Natural killer cell (primary cell): ENCODE data around the gene MTLN. TPM values are rescaled to one million over a fixed set of nuclear protein-coding genes. Genes with fewer than 3 reads are reported as not detected.

Source experiments
- ATAC-seq, 3 donors: fragments of 150-1000 bp in 2 of 3; fragments of 200-7000 bp in 1 of 3; cut with Tn5 transposase; 1 replicate in 1 of 3; 2 replicates in 2 of 3; pipeline ENCODE4 v1.10.0; 2021; ENCODE audit warnings: mild to moderate bottlenecking in 2 of 3, moderate library complexity in 2 of 3
- DNase-seq, 2 donors: peaks; one replicate each; pipeline versions ENCODE4 v3.0.0 to v3.0.0-alpha.2; 2013 to 2021; ENCODE audit warnings: mixed read lengths in 1 of 2
- H3K27ac ChIP-seq: one replicate; pipeline ENCODE4 v1.5.1; 2013; ENCODE audit warnings: mild to moderate bottlenecking, low read length
- H3K27me3 ChIP-seq: one replicate; pipeline ENCODE4 v1.6.1; 2013; ENCODE audit warnings: low read length; ENCODE audit not compliant: control insufficient read depth, insufficient read depth
- H3K36me3 ChIP-seq: one replicate; pipeline ENCODE4 v1.6.1; 2013; ENCODE audit warnings: low read length; ENCODE audit not compliant: control insufficient read depth, insufficient read depth
- H3K4me1 ChIP-seq: one replicate; pipeline ENCODE4 v1.6.1; 2013; ENCODE audit warnings: low read length; ENCODE audit not compliant: control insufficient read depth, insufficient read depth
- H3K4me3 ChIP-seq: one replicate; pipeline ENCODE4 v1.5.1; 2013; ENCODE audit warnings: low read length
- H3K9me3 ChIP-seq: one replicate; pipeline ENCODE4 v1.6.1; 2013; ENCODE audit warnings: low read length; ENCODE audit not compliant: control insufficient read depth, insufficient read depth
- H3K27ac Mint-ChIP-seq, 2 donors: one replicate each; pipeline ENCODE4 v1.8.0; 2022; ENCODE audit warnings: mild to moderate bottlenecking in 2 of 2, mixed read lengths in 2 of 2, moderate library complexity in 1 of 2
- H3K27me3 Mint-ChIP-seq, 2 donors: one replicate each; pipeline ENCODE4 v1.8.0; 2022; ENCODE audit warnings: low read depth in 2 of 2, mixed read lengths in 2 of 2
- H3K36me3 Mint-ChIP-seq: one replicate; pipeline ENCODE4 v1.8.0; 2022; ENCODE audit warnings: mixed read lengths
- H3K4me1 Mint-ChIP-seq, 2 donors: one replicate each; pipeline ENCODE4 v1.8.0; 2022; ENCODE audit warnings: mixed read lengths in 2 of 2
- H3K4me3 Mint-ChIP-seq: one replicate; pipeline ENCODE4 v1.8.0; 2022; ENCODE audit warnings: mild to moderate bottlenecking, moderate library complexity, mixed read lengths
- H3K9me3 Mint-ChIP-seq, 2 donors: one replicate each; pipeline ENCODE4 v1.8.0; 2022; ENCODE audit warnings: mixed read lengths in 2 of 2
- CTCF ChIP-seq: fragments of 200-600 bp; IDR thresholded peaks from one replicate; pipeline ENCODE4 v1.8.0; 2022; ENCODE audit warnings: antibody characterized with exemption
- WGBS: methylation state at CpG from one replicate; pipeline ENCODE4 v1.1.7; 2013; ENCODE audit warnings: missing lambda C conversion rate; ENCODE audit not compliant: insufficient coverage; 5-methylcytosine and 5-hydroxymethylcytosine counted together
- intact Hi-C: fragments of 100-400 bp; cut with micrococcal nuclease; formaldehyde crosslinking; loops from one replicate; pipeline ENCODE4 v1.14.2; 2022
- total RNA-seq, 4 donors: library from RNA; stranded (reverse); fragments of 120-200 nt in 1 of 4; gene quantifications; one replicate each; pipeline versions ENCODE4 v1.2.3 to v1.2.4, GENCODE V29; 2013 to 2022

MTLN gene
- total RNA-seq, 3 donors from 2014 or later (not counting 1 experiment from before 2014, with no cell fraction given): 6.8 to 14.0 (median 13.1) TPM

DNA sequence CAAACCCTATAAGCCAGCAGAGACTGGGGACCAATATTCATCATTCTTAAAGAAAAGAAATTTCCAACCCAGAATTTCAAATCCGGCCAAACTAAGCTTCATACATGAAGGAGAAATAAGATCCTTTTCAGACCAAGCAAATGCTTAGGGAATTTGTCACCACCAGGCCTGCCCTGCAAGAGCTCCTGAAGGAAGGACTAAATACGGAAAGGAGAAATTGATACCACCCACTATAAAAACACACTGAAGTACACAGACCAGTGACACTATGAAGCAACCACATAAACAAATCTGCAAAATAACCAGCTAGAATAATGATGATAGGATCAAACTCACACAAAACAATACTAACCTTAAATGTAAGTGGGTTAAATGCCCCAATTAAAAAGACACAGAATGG is 29.9 kb downstream of the MTLN start:
- Histone ChIP-seq H3K9me3 (peaks cover 6% of the 10 kb centered on the region), H3K36me3 (no peaks in the 10 kb centered on the region), H3K4me3 (no peak overlapping the region), H3K4me1 (no peaks in the 10 kb centered on the region), H3K27me3 (no peaks in the 10 kb centered on the region), H3K27ac (no peak overlapping the region)
- TF ChIP-seq CTCF: no peak
- Mint-ChIP-seq H3K27me3 (peaks cover 7 to 18% of the 10 kb centered on the region in 2 donors), H3K9me3 (peaks cover 0 to 3% of the 10 kb centered on the region in 2 donors), H3K36me3 (no peaks in the 10 kb centered on the region), H3K27ac (no peak overlapping the region), H3K4me3 (no peak overlapping the region), H3K4me1 (no peaks in the 10 kb centered on the region)
- intact Hi-C loops: no loop called here
- WGBS: 87% methylated on average over 2 of the region's 2 CpGs
- DNase-seq (no peak), ATAC-seq (no peak)

GRCh38 chr2:110180036-110180435 is 32.3 kb downstream of the MTLN start:
- H3K36me3 Mint-ChIP-seq: no peaks in the 10 kb centered on the region
- no peak overlapping the region for H3K27ac Mint-ChIP-seq
- ATAC-seq (no peak), DNase-seq (no peak)
- intact Hi-C loops: no loop called here
- Histone ChIP-seq H3K27ac (no peak overlapping the region), H3K9me3 (peaks cover 6% of the 10 kb centered on the region), H3K4me1 (no peaks in the 10 kb centered on the region), H3K36me3 (no peaks in the 10 kb centered on the region), H3K4me3 (no peak overlapping the region), H3K27me3 (no peaks in the 10 kb centered on the region)
- H3K4me3 Mint-ChIP-seq: no peak overlapping the region
- peaks cover 0 to 3% of the 10 kb centered on the region in 2 donors for H3K9me3 Mint-ChIP-seq
- TF ChIP-seq CTCF: no peak
- no peaks in the 10 kb centered on the region for H3K4me1 Mint-ChIP-seq
- peaks cover 17 to 18% of the 10 kb centered on the region in 2 donors for H3K27me3 Mint-ChIP-seq

GRCh38 chr2:110173523-110173922 is 38.8 kb downstream of the MTLN start:
- no peak for ATAC-seq
- H3K4me3 Mint-ChIP-seq: no peak overlapping the region

More at GRCh38 chr2:110173523-110173922, 38.8 kb downstream of the MTLN start:
- TF ChIP-seq CTCF: no peak
- H3K27me3 Mint-ChIP-seq: peaks cover 13 to 25% of the 10 kb centered on the region in 2 donors
- H3K27ac ChIP-seq: no peak overlapping the region
- H3K4me1 ChIP-seq: no peaks in the 10 kb centered on the region
- no peaks in the 10 kb centered on the region for H3K27me3 ChIP-seq
- H3K4me1 Mint-ChIP-seq: peaks cover 0 to 5% of the 10 kb centered on the region in 2 donors
- H3K9me3 ChIP-seq: no peaks in the 10 kb centered on the region
- no peak for DNase-seq
- intact Hi-C loops: no loop called here
- no peak overlapping the region for H3K27ac Mint-ChIP-seq
- H3K36me3 Mint-ChIP-seq: no peaks in the 10 kb centered on the region
- no peaks in the 10 kb centered on the region for H3K36me3 ChIP-seq
- no peak overlapping the region for H3K4me3 ChIP-seq
- H3K9me3 Mint-ChIP-seq: no peaks in the 10 kb centered on the region
- WGBS: no CpG with 5 or more reads among the region's 1 CpG
